GM18505 (cell line): ENCODE measurements around the gene TMEM59L.

Experiments
- ATAC-seq: cut with Tn5 transposase; IDR thresholded peaks from one replicate; pipeline ENCODE4 v1.9.1; 2021; ENCODE audit not compliant: unreplicated experiment
- POLR2A ChIP-seq: IDR thresholded peaks from 4 replicates; pipeline ENCODE4 v1.6.1; 2011; ENCODE audit warnings: borderline replicate concordance; ENCODE audit not compliant: insufficient read depth, insufficient read length; ENCODE audit errors: extremely low read depth

The TMEM59L gene

GRCh38 chr19:18629166-18630088 lies 16.8 kb downstream of the TMEM59L start:
- ATAC-seq: no peak
- no peak for TF ChIP-seq POLR2A

- ATAC-seq: no peak
- TF ChIP-seq POLR2A: no peak
These were observed 20.7 kb downstream of the TMEM59L start for GRCh38 chr19:18633321-18633720.

- ATAC-seq: no peak
- no peak for TF ChIP-seq POLR2A
These were observed 22.1 kb downstream of the TMEM59L start for GRCh38 chr19:18634612-18635297.

- no peak for TF ChIP-seq POLR2A
- ATAC-seq: no peak
These were observed 23.1 kb downstream of the TMEM59L start for GRCh38 chr19:18635831-18636182.

- peak; percentile 83 for ATAC-seq
- TF ChIP-seq POLR2A: no peak
These were observed 23.7 kb downstream of the TMEM59L start for GRCh38 chr19:18636183-18636968.

GRCh38 chr19:18636969-18637629 lies 24.4 kb downstream of the TMEM59L start, which contains the start of gene KLHL26:
Gene KLHL26 (plus strand): TSS chr19:18637028. CDS start chr19:18637055, 27 bp downstream.
- TF ChIP-seq POLR2A: peak; percentile 75
- ATAC-seq: no peak

GRCh38 chr19:18637673-18638630 lies 25.3 kb downstream of the TMEM59L start:
- no peak for ATAC-seq
- TF ChIP-seq POLR2A: no peak

GRCh38 chr19:18639706-18640243 lies 27.1 kb downstream of the TMEM59L start:
- ATAC-seq: no peak
- no peak for TF ChIP-seq POLR2A

GRCh38 chr19:18644196-18645034 lies 31.7 kb downstream of the TMEM59L start:
- ATAC-seq: no peak
- no peak for TF ChIP-seq POLR2A

GRCh38 chr19:18645035-18645511 lies 32.4 kb downstream of the TMEM59L start:
- TF ChIP-seq POLR2A: no peak
- no peak for ATAC-seq

- no peak for TF ChIP-seq POLR2A
- no peak for ATAC-seq
These were observed 34.1 kb downstream of the TMEM59L start for GRCh38 chr19:18646535-18647370.
